Esophagus (tissue), 2 donors: ENCODE data around the gene OSGEPL1. TPM values are rescaled to one million over a fixed set of nuclear protein-coding genes. Genes with fewer than 3 reads are reported as not detected.
"Not testable (repeated sequence)": the region's sequence is repeated elsewhere in the genome, so short reads cannot be mapped to it uniquely, and the experiment has no call there.

Experiments
- H3K27ac ChIP-seq, 2 donors: one replicate each; pipeline ENCODE4 v1.5.1; 2013; ENCODE audit warnings: low read depth in 2 of 2, mild to moderate bottlenecking in 2 of 2, inconsistent platforms in 1 of 2, low read length in 1 of 2, moderate library complexity in 1 of 2
- H3K27me3 ChIP-seq, 2 donors: one replicate each; pipeline ENCODE4 v1.6.1; 2013; ENCODE audit warnings: low read length in 2 of 2, control low read depth in 1 of 2, mild to moderate bottlenecking in 1 of 2; ENCODE audit not compliant: insufficient read depth in 2 of 2, control insufficient read depth in 1 of 2
- H3K36me3 ChIP-seq, 2 donors: one replicate each; pipeline ENCODE4 v1.6.1; 2013; ENCODE audit warnings: low read length in 1 of 2; ENCODE audit not compliant: control insufficient read depth in 2 of 2, insufficient read depth in 2 of 2
- H3K4me1 ChIP-seq, 2 donors: one replicate each; pipeline ENCODE4 v1.6.1; 2013; ENCODE audit warnings: low read length in 1 of 2; ENCODE audit not compliant: control insufficient read depth in 2 of 2, insufficient read depth in 2 of 2
- H3K4me3 ChIP-seq, 2 donors: one replicate each; pipeline ENCODE4 v1.5.1; 2013; ENCODE audit warnings: low read length in 2 of 2, mild to moderate bottlenecking in 2 of 2, low read depth in 1 of 2, moderate library complexity in 1 of 2
- H3K9me3 ChIP-seq, 2 donors: one replicate each; pipeline ENCODE4 v1.6.1; 2013; ENCODE audit warnings: mild to moderate bottlenecking in 2 of 2, low read depth in 1 of 2, low read length in 1 of 2, moderate library complexity in 1 of 2; ENCODE audit not compliant: control insufficient read depth in 2 of 2, insufficient read depth in 1 of 2
- WGBS, 2 donors: extraction: QIAGEN DNeasy Blood & Tissue Kit; methylation state at CpG; one replicate each; pipeline ENCODE4 v1.1.7; 2013; 5-methylcytosine and 5-hydroxymethylcytosine counted together
- polyA plus RNA-seq, 2 donors: library from polyadenylated mRNA; stranded (reverse); fragments of 200-250 nt; gene quantifications; one replicate each; pipeline ENCODE4 v1.2.3, GENCODE V29; 2013
- donor health status: healthy with polysubstance abuse.
- donor health status: Bipolar disorder and iron deficiency.

The OSGEPL1 gene
- polyA plus RNA-seq, 2 donors: 2.7 to 2.8 TPM

- Histone ChIP-seq H3K36me3 (no peaks in the 10 kb centered on the region), H3K4me3 (no peak overlapping the region), H3K27ac (no peak overlapping the region), H3K27me3 (no peaks in the 10 kb centered on the region), H3K4me1 (no peaks in the 10 kb centered on the region), H3K9me3 (no peaks in the 10 kb centered on the region)
- 80 to 88% methylated on average over 2 of the region's 2 CpGs for WGBS, 2 donors
Observed at GRCh38 chr2:189756311-189756952, 6.2 kb downstream of the OSGEPL1 start.

GRCh38 chr2:189751080-189751658 is 11.4 kb downstream of the OSGEPL1 start:
- Histone ChIP-seq H3K27ac (no peak overlapping the region), H3K36me3 (peaks cover 0 to 6% of the 10 kb centered on the region in 2 donors), H3K4me3 (no peak overlapping the region), H3K27me3 (no peaks in the 10 kb centered on the region), H3K9me3 (no peaks in the 10 kb centered on the region), H3K4me1 (no peaks in the 10 kb centered on the region)
- WGBS, 2 donors: 86 to 88% methylated on average over 10 of the region's 10 CpGs

- WGBS, 2 donors: 74 to 90% methylated on average over 3 of the region's 3 CpGs
- peaks cover 0 to 3% of the 10 kb centered on the region in 2 donors for H3K36me3 ChIP-seq
- no peak overlapping the region for H3K27ac ChIP-seq
- H3K27me3 ChIP-seq: no peaks in the 10 kb centered on the region
- no peaks in the 10 kb centered on the region for H3K9me3 ChIP-seq
- H3K4me1 ChIP-seq: no peaks in the 10 kb centered on the region
- no peak overlapping the region for H3K4me3 ChIP-seq
Observed at GRCh38 chr2:189729430-189729829, 33.2 kb downstream of the OSGEPL1 start.

GRCh38 chr2:189726849-189727248 is 35.7 kb downstream of the OSGEPL1 start:
- Histone ChIP-seq H3K4me3 (no peak overlapping the region), H3K36me3 (peaks cover 0 to 3% of the 10 kb centered on the region in 2 donors), H3K27ac (no peak overlapping the region), H3K9me3 (no peaks in the 10 kb centered on the region), H3K4me1 (no peaks in the 10 kb centered on the region), H3K27me3 (no peaks in the 10 kb centered on the region)

GRCh38 chr2:189726271-189726670 is 36.3 kb downstream of the OSGEPL1 start:
- 91 to 96% methylated on average over 1 of the region's 1 CpG for WGBS, 2 donors
- Histone ChIP-seq H3K9me3 (no peaks in the 10 kb centered on the region), H3K36me3 (peaks cover 0 to 3% of the 10 kb centered on the region in 2 donors), H3K4me1 (no peaks in the 10 kb centered on the region), H3K27ac (no peak overlapping the region), H3K27me3 (no peaks in the 10 kb centered on the region), H3K4me3 (no peak overlapping the region)

- Histone ChIP-seq H3K27me3 (no peaks in the 10 kb centered on the region), H3K27ac (no peak overlapping the region), H3K4me1 (no peaks in the 10 kb centered on the region)
Observed at GRCh38 chr2:189723192-189723591, 39.4 kb downstream of the OSGEPL1 start.

GRCh38 chr2:189719571-189719970 is 43.0 kb downstream of the OSGEPL1 start:
- Histone ChIP-seq H3K4me1 (no peaks in the 10 kb centered on the region), H3K9me3 (no peaks in the 10 kb centered on the region), H3K36me3 (no peaks in the 10 kb centered on the region), H3K27me3 (no peaks in the 10 kb centered on the region), H3K4me3 (no peak overlapping the region), H3K27ac (no peak overlapping the region)
- 91 to 97% methylated on average over 4 of the region's 4 CpGs for WGBS, 2 donors

More at GRCh38 chr2:189723192-189723591, 39.4 kb downstream of the OSGEPL1 start:
- no peaks in the 10 kb centered on the region for H3K9me3 ChIP-seq
- no peak overlapping the region for H3K4me3 ChIP-seq
- H3K36me3 ChIP-seq: no peaks in the 10 kb centered on the region

GRCh38 chr2:189717593-189717992 is 45.0 kb downstream of the OSGEPL1 start:
- H3K4me3 ChIP-seq, H3K4me1 ChIP-seq, H3K36me3 ChIP-seq, H3K9me3 ChIP-seq, H3K27me3 ChIP-seq, H3K27ac ChIP-seq: not testable (repeated sequence)
- 78 to 84% methylated on average over 1 of the region's 1 CpG for WGBS, 2 donors

- no peaks in the 10 kb centered on the region for H3K27me3 ChIP-seq
- no peaks in the 10 kb centered on the region for H3K9me3 ChIP-seq
- H3K4me1 ChIP-seq: no peaks in the 10 kb centered on the region
- no peaks in the 10 kb centered on the region for H3K36me3 ChIP-seq
- no peak overlapping the region for H3K4me3 ChIP-seq
- WGBS, 2 donors: 93 to 94% methylated on average over 5 of the region's 5 CpGs
- H3K27ac ChIP-seq: no peak overlapping the region
Observed at GRCh38 chr2:189709501-189710221, 52.9 kb downstream of the OSGEPL1 start.

- Histone ChIP-seq H3K9me3 (no peaks in the 10 kb centered on the region), H3K36me3 (no peaks in the 10 kb centered on the region), H3K27ac (no peak overlapping the region), H3K4me1 (no peaks in the 10 kb centered on the region), H3K27me3 (no peaks in the 10 kb centered on the region), H3K4me3 (no peak overlapping the region)
Observed at GRCh38 chr2:189702071-189702470, 60.5 kb downstream of the OSGEPL1 start.
